ENCODE measurements around the gene CLDN16.
A peak's percentile ranks its signal among the peaks of the same experiment; 100 is the strongest.

The CLDN16 gene

DNA sequence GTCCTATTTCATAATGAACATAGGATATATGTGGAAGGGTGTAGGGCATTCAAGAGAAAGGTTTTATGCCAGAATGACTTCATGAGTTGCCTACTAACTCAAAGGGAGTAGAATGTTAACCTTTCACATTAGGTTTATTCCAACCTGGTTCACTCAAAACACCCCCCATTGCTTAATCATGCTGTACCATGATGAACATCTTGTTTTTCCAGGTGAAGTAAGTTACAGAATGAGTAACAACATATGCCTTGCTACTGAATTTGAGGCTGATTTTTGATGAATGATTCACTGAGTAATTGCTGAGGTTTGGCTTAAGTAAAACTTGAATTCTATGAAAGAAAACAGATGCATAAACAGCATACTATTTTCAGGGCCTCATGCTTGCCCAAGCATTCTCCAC, 5.9 kb upstream of the CLDN16 start:
- TF ChIP-seq, protein P1, sequence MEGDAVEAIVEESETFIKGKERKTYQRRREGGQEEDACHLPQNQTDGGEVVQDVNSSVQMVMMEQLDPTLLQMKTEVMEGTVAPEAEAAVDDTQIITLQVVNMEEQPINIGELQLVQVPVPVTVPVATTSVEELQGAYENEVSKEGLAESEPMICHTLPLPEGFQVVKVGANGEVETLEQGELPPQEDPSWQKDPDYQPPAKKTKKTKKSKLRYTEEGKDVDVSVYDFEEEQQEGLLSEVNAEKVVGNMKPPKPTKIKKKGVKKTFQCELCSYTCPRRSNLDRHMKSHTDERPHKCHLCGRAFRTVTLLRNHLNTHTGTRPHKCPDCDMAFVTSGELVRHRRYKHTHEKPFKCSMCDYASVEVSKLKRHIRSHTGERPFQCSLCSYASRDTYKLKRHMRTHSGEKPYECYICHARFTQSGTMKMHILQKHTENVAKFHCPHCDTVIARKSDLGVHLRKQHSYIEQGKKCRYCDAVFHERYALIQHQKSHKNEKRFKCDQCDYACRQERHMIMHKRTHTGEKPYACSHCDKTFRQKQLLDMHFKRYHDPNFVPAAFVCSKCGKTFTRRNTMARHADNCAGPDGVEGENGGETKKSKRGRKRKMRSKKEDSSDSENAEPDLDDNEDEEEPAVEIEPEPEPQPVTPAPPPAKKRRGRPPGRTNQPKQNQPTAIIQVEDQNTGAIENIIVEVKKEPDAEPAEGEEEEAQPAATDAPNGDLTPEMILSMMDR (IDR thresholded peaks at IDR 0.05; ENCODE audit: control extremely low read depth, extremely low read depth, low read depth, missing control alignments): no peak
- ChIA-PET POLR2A (no interaction called here), CTCF (no interaction called here)
- no peak for DNase-seq (ENCODE audit: extremely low spot score)

DNA sequence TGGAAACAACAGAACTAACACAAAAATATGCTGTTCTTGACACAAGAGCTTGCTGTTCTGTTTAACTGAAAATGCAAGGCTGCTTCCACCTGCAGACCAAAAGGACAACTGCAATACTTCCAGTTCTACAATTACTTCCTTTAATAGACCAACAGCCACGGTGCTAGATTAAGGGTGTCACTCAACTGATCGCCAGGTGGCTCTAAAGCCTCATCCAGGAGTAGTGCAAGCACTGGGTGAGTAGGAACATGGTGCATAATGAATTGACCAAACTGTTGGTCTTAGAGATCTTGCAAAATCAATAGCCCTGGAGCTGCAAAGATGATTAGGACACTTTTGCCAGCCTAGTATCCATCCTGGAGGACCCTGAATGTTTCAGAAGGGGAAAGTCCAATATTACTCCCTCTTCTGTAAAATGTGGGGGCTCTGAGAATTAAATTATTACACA, 3.6 kb upstream of the CLDN16 start:
- TF ChIP-seq, protein P1 (IDR thresholded peaks at IDR 0.05; ENCODE audit: control extremely low read depth, extremely low read depth, low read depth, missing control alignments): peak; percentile 60
- DNase-seq (ENCODE audit: extremely low spot score): peak; percentile 24
- ChIA-PET CTCF (interaction anchor here (0.7 to 2.6 kb wide), 19 partner anchors 9 to 426 kb away, joined by 3 to 15 read pairs (median 4); no protein-coding TSS in a partner anchor), POLR2A (no interaction called here)

DNA sequence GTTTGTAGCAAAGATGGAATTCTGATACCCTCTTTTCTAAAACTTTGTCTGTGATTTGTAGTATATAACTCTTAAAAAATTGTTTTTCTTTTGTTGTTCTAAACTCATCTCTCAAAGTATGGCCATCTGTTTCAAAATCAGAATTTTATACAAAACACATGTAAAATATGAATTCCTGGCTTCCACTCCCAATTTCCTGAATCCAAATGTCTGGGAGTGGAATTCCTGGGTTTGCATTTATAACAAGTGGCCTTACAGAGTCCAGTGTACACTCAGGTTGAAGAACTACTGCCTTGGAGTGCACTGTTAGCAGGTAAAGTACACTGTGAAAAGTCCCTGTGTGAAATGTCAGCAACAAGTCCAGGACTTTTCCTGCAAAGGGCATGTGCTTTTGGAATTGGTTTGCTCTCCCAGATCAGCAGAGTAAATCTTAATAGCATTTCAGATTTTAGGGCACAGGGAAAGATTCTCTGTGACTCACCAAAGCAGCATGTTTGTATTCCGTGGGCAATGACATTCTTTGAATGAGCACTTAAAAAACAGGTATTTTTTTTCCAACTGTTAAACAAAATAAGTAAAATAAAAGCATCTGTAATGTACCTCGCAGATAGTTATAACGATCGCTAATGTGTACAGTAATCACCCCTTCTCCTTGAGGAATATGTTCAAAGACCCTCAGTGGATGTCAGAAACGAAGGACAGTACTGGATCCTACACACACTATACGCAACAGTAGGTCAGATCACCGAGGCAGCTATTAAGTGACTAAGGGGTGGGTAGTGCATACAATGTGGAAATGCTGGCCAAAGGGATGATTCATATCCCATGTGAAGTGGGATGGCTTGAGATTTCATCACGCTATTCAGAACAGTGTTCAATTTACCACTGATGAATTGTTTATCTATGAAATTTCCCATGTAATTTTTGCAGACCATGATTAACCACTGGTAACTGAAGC, 2.0 kb upstream of the CLDN16 start:
- POLR2A ChIA-PET: no interaction called here
- CTCF ChIA-PET: interaction anchor here (1.5 to 1.7 kb wide), 2 partner anchors 9 to 13 kb away, joined by 4 to 5 read pairs; no protein-coding TSS in a partner anchor
- DNase-seq (ENCODE audit: extremely low spot score): no peak
- TF ChIP-seq, protein P1 (IDR thresholded peaks at IDR 0.05; ENCODE audit: control extremely low read depth, extremely low read depth, low read depth, missing control alignments): no peak

DNA sequence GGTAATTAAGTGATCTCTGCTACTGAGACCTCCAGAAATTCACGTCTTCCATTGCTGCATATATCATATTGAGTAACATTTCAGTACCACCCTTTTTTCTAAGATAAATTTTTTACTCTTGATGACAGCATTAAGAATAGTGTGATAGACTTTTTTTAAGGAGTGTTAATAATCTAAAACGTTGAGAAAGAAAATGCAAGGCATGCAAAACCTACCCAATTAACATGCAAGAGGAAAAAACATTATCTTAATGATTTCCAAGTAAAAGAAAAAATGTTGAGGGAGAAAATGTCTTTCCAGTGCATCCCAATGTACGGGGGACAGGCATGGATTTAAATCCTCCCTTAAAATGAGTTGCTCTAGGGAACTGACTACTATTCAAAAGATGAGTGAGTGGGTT, 740 bp downstream of the CLDN16 start:
- ChIA-PET CTCF (interaction anchor here (1.8 kb wide), 1 partner anchor 427 kb away, joined by 4 read pairs; no protein-coding TSS in a partner anchor), POLR2A (no interaction called here)
- TF ChIP-seq, protein P1 (IDR thresholded peaks at IDR 0.05; ENCODE audit: control extremely low read depth, extremely low read depth, low read depth, missing control alignments): no peak
- DNase-seq (ENCODE audit: extremely low spot score): no peak

DNA sequence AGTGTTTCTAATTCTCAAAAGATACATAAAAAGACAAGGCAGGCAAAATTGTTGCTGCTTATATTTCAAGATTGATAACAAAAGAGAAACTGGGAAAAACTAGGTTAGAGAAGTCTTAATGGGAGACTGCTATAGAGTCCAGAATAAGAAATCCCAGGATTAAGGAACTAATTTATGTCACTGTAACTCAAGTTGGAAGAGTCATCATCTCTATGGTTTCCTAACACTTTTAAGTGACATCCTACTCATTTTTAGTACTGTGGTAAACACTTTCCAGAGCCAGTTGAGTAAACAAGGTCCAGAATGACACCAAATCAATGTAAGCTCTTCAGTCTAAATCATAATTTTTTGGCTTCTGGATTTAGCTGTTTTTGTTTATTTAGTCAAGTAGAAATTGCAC, 8.0 kb downstream of the CLDN16 start:
- ChIA-PET CTCF (no interaction called here), POLR2A (no interaction called here)
- TF ChIP-seq, protein P1 (IDR thresholded peaks at IDR 0.05; ENCODE audit: control extremely low read depth, extremely low read depth, low read depth, missing control alignments): no peak
- DNase-seq (ENCODE audit: extremely low spot score): no peak

DNA sequence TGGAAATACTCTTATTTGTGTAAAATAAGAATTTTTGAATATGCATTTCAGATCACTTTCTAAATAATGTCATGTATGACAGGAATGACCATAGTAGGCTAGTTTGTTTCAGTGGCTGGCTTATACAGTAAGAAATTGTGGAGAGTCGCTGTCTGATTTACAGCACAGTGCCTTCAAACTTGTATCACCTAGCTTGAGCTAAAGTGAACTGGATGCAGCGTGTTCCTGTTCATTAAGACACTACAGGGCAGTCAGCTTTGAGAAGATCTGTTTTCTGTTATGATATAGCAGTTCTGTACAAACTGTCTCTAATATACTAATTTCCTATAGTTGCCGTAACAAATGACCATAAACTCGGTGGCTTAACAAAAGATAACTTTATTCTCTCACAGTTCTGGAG, 9.9 kb downstream of the CLDN16 start:
- ChIA-PET POLR2A (no interaction called here), CTCF (interaction anchor here (0.7 kb wide), 1 partner anchor 18 kb away, joined by 3 read pairs; no protein-coding TSS in a partner anchor)
- DNase-seq (ENCODE audit: extremely low spot score): no peak
- TF ChIP-seq, protein P1 (IDR thresholded peaks at IDR 0.05; ENCODE audit: control extremely low read depth, extremely low read depth, low read depth, missing control alignments): no peak
